ENCODE measurements around the gene GLI3. TPM values are rescaled to one million over a fixed set of nuclear protein-coding genes. Genes with fewer than 3 reads are reported as not detected.

GLI3 gene
- total RNA-seq, 1 donor from 2014 or later: 27.7 TPM

DNA sequence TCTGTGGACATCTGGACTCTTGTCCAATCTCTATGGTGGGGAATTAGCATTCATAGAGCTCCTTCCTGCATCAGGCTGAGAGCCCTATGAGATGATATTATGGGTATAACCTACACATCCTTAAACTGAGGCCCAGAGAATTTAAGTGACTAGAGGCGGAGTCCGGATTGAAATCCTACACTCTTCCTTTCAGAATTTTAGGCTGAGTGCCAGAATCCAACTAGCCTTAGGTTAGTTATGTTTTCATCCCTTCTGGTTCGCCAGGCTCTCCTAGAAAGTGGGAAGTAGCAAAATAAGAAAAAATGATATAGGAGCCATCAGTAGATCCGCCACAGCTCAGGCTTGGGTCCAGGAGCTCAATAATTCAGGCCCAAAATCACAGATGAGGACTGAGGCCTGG is 212.5 kb downstream of the GLI3 start:
- H3K36me3 ChIP-seq (ENCODE audit: insufficient read depth, low read length): peaks cover 4% of the 10 kb centered on the region
- H3K27ac Mint-ChIP-seq (ENCODE audit: unreplicated experiment): no peak overlapping the region
- no peaks in the 10 kb centered on the region for H3K9me3 ChIP-seq (ENCODE audit: insufficient read depth, low read depth, low read length)
- no peaks in the 10 kb centered on the region for H3K27me3 ChIP-seq (ENCODE audit: insufficient read depth, low read length)
- H3K4me2 ChIP-seq (ENCODE audit: low read length): no peak overlapping the region
- no peak overlapping the region for H3K4me3 ChIP-seq (ENCODE audit: insufficient read depth, low read depth, low read length)
- H3K9me3 Mint-ChIP-seq (ENCODE audit: unreplicated experiment): no peaks in the 10 kb centered on the region
- H3K4me1 Mint-ChIP-seq (ENCODE audit: low read depth, unreplicated experiment): no peaks in the 10 kb centered on the region
- no peak overlapping the region for H2AFZ ChIP-seq (ENCODE audit: low read depth, low read length)
- H4K20me1 ChIP-seq (ENCODE audit: insufficient read depth, low read length): no peaks in the 10 kb centered on the region
- H3K36me3 Mint-ChIP-seq (ENCODE audit: low read depth, unreplicated experiment): peaks cover 25% of the 10 kb centered on the region
- no peaks in the 10 kb centered on the region for H3K27me3 Mint-ChIP-seq (ENCODE audit: low read depth, unreplicated experiment)
- H3K9ac ChIP-seq (ENCODE audit: low read length): no peak overlapping the region
- TF ChIP-seq EZH2 (IDR thresholded peaks at IDR 0.05; ENCODE audit: insufficient read depth, low read length): no peak
- TF ChIP-seq, protein P1, sequence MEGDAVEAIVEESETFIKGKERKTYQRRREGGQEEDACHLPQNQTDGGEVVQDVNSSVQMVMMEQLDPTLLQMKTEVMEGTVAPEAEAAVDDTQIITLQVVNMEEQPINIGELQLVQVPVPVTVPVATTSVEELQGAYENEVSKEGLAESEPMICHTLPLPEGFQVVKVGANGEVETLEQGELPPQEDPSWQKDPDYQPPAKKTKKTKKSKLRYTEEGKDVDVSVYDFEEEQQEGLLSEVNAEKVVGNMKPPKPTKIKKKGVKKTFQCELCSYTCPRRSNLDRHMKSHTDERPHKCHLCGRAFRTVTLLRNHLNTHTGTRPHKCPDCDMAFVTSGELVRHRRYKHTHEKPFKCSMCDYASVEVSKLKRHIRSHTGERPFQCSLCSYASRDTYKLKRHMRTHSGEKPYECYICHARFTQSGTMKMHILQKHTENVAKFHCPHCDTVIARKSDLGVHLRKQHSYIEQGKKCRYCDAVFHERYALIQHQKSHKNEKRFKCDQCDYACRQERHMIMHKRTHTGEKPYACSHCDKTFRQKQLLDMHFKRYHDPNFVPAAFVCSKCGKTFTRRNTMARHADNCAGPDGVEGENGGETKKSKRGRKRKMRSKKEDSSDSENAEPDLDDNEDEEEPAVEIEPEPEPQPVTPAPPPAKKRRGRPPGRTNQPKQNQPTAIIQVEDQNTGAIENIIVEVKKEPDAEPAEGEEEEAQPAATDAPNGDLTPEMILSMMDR (IDR thresholded peaks at IDR 0.05; ENCODE audit: insufficient read depth, low read depth, low read length): no peak
- H3K4me1 ChIP-seq (ENCODE audit: insufficient read depth, low read length): no peaks in the 10 kb centered on the region
- H3K4me3 Mint-ChIP-seq (ENCODE audit: unreplicated experiment): no peak overlapping the region
- DNase-seq (ENCODE audit: low read depth) (no peak), FAIRE-seq (no peak)
- H3K79me2 ChIP-seq (ENCODE audit: insufficient read depth, low read length): no peaks in the 10 kb centered on the region
- H3K27ac ChIP-seq (ENCODE audit: low read depth, low read length): no peak overlapping the region

DNA sequence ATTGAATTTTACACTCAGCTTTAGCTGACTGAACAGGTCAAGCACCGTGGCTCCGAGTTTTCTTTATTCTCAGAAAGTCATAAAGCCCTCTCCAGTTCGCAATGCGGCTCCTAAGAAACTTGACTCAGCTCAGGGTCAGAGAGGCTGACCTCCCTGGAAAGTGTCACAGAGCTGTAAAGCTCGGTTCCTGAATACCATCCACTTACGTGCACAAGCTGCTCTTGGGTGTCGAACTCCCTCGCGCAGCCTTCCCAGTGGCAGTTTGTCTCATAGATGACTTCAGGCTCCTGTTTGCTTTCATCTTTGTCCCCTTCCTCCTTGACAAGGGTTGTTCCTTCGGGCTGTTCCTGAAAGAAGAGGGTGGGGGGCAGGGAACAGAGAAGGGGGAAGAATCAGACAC is 213.7 kb downstream of the GLI3 start:
- Histone ChIP-seq H4K20me1 (ENCODE audit: insufficient read depth, low read length) (no peaks in the 10 kb centered on the region), H3K36me3 (ENCODE audit: insufficient read depth, low read length) (peaks cover 4% of the 10 kb centered on the region), H3K9ac (ENCODE audit: low read length) (no peak overlapping the region), H3K27ac (ENCODE audit: low read depth, low read length) (no peak overlapping the region), H3K9me3 (ENCODE audit: insufficient read depth, low read depth, low read length) (no peaks in the 10 kb centered on the region), H3K27me3 (ENCODE audit: insufficient read depth, low read length) (no peaks in the 10 kb centered on the region), H3K79me2 (ENCODE audit: insufficient read depth, low read length) (no peaks in the 10 kb centered on the region), H2AFZ (ENCODE audit: low read depth, low read length) (no peak overlapping the region), H3K4me1 (ENCODE audit: insufficient read depth, low read length) (no peaks in the 10 kb centered on the region), H3K4me2 (ENCODE audit: low read length) (no peak overlapping the region), H3K4me3 (ENCODE audit: insufficient read depth, low read depth, low read length) (no peak overlapping the region)
- H3K4me1 Mint-ChIP-seq (ENCODE audit: low read depth, unreplicated experiment): no peaks in the 10 kb centered on the region
- H3K4me3 Mint-ChIP-seq (ENCODE audit: unreplicated experiment): no peak overlapping the region
- no peak overlapping the region for H3K27ac Mint-ChIP-seq (ENCODE audit: unreplicated experiment)
- TF ChIP-seq, protein P1 (IDR thresholded peaks at IDR 0.05; ENCODE audit: insufficient read depth, low read depth, low read length): no peak
- no peak for TF ChIP-seq EZH2 (IDR thresholded peaks at IDR 0.05; ENCODE audit: insufficient read depth, low read length)
- FAIRE-seq: no peak
- H3K36me3 Mint-ChIP-seq (ENCODE audit: low read depth, unreplicated experiment): peaks cover 20% of the 10 kb centered on the region
- no peaks in the 10 kb centered on the region for H3K27me3 Mint-ChIP-seq (ENCODE audit: low read depth, unreplicated experiment)
- DNase-seq (ENCODE audit: low read depth): no peak
- no peaks in the 10 kb centered on the region for H3K9me3 Mint-ChIP-seq (ENCODE audit: unreplicated experiment)

DNA sequence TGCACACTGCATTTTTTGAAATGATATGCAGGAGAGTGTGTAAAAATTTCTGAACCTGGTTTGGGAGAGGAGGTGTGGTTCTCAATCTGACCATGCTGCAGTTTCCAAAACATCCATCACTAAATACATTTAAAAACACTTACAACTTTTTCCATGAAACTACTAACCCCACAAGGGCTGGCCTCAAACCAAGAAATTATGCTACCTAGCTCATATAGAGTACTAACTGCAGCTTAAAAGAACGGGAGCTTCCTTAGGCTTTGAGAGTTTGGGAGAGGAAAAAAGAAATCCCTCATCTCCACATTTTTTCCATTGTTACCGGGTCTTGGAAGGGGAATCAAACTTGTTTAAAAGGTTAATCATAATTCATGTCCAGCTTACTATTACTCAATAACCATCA is 214.2 kb downstream of the GLI3 start:
- H3K4me2 ChIP-seq (ENCODE audit: low read length): no peak overlapping the region
- Mint-ChIP-seq H3K4me1 (ENCODE audit: low read depth, unreplicated experiment) (no peaks in the 10 kb centered on the region), H3K4me3 (ENCODE audit: unreplicated experiment) (no peak overlapping the region)

More for the DNA sequence above, 214.2 kb downstream of the GLI3 start:
- TF ChIP-seq, protein P1 (IDR thresholded peaks at IDR 0.05; ENCODE audit: insufficient read depth, low read depth, low read length): no peak
- TF ChIP-seq EZH2 (IDR thresholded peaks at IDR 0.05; ENCODE audit: insufficient read depth, low read length): no peak
- Histone ChIP-seq H4K20me1 (ENCODE audit: insufficient read depth, low read length) (no peaks in the 10 kb centered on the region), H3K9me3 (ENCODE audit: insufficient read depth, low read depth, low read length) (no peaks in the 10 kb centered on the region), H3K27me3 (ENCODE audit: insufficient read depth, low read length) (no peaks in the 10 kb centered on the region), H3K9ac (ENCODE audit: low read length) (no peak overlapping the region), H2AFZ (ENCODE audit: low read depth, low read length) (no peak overlapping the region), H3K79me2 (ENCODE audit: insufficient read depth, low read length) (no peaks in the 10 kb centered on the region), H3K4me3 (ENCODE audit: insufficient read depth, low read depth, low read length) (no peak overlapping the region), H3K4me1 (ENCODE audit: insufficient read depth, low read length) (no peaks in the 10 kb centered on the region), H3K27ac (ENCODE audit: low read depth, low read length) (no peak overlapping the region), H3K36me3 (ENCODE audit: insufficient read depth, low read length) (peaks cover 4% of the 10 kb centered on the region)
- H3K27me3 Mint-ChIP-seq (ENCODE audit: low read depth, unreplicated experiment): no peaks in the 10 kb centered on the region
- no peak for DNase-seq (ENCODE audit: low read depth)
- no peak overlapping the region for H3K27ac Mint-ChIP-seq (ENCODE audit: unreplicated experiment)
- peaks cover 20% of the 10 kb centered on the region for H3K36me3 Mint-ChIP-seq (ENCODE audit: low read depth, unreplicated experiment)
- no peaks in the 10 kb centered on the region for H3K9me3 Mint-ChIP-seq (ENCODE audit: unreplicated experiment)
- FAIRE-seq: no peak
